ENCODE data around the gene KRTAP9-2. TPM values are rescaled to one million over a fixed set of nuclear protein-coding genes. Genes with fewer than 3 reads are reported as not detected.
"Not testable (repeated sequence)": the region's sequence is repeated elsewhere in the genome, so short reads cannot be mapped to it uniquely, and the experiment has no call there.

The KRTAP9-2 gene
- total RNA-seq, 1 donor from 2014 or later, result not detected

- DNase-seq (ENCODE audit: low spot score), result not testable (repeated sequence)
Observed at GRCh38 chr17:41232399-41233105, 6.1 kb downstream of the KRTAP9-2 start, which contains the start of gene KRTAP9-3. Gene KRTAP9-3 (plus strand): TSS chr17:41232449. CDS start chr17:41232502, 53 bp downstream.

- not testable (repeated sequence) for DNase-seq (ENCODE audit: low spot score)
Observed at GRCh38 chr17:41237116-41237515, 10.7 kb downstream of the KRTAP9-2 start.

DNA sequence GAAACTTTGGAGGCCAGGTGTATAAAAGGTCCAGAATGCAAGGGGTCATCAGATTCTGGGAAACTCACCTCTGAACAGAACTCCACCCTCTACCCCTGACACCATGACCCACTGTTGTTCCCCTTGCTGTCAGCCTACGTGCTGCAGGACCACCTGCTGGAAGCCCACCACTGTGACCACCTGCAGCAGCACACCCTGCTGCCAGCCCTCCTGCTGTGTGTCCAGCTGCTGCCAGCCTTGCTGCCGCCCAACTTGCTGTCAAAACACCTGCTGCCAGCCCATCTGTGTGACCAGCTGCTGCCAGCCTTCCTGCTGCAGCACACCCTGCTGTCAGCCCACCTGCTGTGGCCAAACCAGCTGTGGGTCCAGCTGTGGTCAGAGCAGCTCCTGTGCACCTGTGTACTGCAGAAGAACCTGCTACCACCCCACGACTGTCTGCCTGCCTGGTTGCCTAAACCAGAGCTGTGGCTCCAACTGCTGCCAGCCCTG, 11.5 kb downstream of the KRTAP9-2 start, which contains the start of gene KRTAP9-8:
Gene KRTAP9-8, plus strand, starts transcription at position 51 of the 489 bp plus-strand sequence. Its CDS starts 53 bp downstream, at position 104.
- not testable (repeated sequence) for DNase-seq (ENCODE audit: low spot score)

DNA sequence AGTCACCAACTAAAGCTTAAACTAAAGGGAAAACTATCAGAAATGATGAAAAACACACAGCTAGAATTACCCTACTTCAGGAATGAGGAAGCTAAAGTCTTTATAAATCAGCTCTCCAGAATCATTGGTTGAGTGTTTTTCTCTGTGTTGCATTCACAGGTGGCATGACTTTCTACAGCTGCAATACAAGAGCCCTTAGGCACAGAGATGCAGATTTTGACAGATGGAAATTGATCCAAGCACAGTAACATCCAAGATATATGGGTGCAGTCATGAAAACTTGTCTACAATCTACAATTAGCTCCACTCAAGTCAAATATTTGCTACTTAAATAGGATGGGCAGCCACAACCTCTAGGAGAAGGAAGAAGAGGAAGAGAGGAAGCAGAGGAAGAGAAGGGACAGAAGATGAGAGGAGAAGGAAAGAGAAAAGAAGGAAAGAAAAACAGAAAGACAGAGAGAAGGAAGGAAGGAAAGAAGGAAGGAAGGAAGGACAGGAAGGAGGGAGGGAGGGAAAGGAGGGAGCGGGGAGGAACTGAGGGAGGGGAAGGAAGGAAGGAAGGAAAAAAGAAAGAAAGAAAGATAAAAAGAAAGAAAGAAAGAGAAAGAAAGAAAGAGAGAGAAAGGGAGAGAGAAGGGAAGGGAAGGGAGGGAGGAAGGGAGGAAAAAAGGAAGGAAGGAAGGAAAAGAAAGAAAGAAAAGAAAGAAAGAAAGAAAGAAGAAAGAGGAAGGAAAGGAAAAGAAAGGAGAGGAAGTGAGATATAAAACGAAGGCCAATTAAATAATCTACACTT, 20.7 kb downstream of the KRTAP9-2 start:
- not testable (repeated sequence) for DNase-seq (ENCODE audit: low spot score)

GRCh38 chr17:41249637-41250240, 23.3 kb downstream of the KRTAP9-2 start, which contains the start of gene KRTAP9-4:
Gene KRTAP9-4 (plus strand): TSS chr17:41249687. CDS start chr17:41249721, 34 bp downstream.
- not testable (repeated sequence) for DNase-seq (ENCODE audit: low spot score)

GRCh38 chr17:41251261-41251660, 24.8 kb downstream of the KRTAP9-2 start:
- DNase-seq (ENCODE audit: low spot score), result no peak

GRCh38 chr17:41254861-41255260, 28.4 kb downstream of the KRTAP9-2 start:
- DNase-seq (ENCODE audit: low spot score), result no peak

- not testable (repeated sequence) for DNase-seq (ENCODE audit: low spot score)
Observed at GRCh38 chr17:41255381-41256290, 29.2 kb downstream of the KRTAP9-2 start, which contains the start of gene KRTAP9-9. Gene KRTAP9-9 (plus strand): TSS chr17:41255384.

DNA sequence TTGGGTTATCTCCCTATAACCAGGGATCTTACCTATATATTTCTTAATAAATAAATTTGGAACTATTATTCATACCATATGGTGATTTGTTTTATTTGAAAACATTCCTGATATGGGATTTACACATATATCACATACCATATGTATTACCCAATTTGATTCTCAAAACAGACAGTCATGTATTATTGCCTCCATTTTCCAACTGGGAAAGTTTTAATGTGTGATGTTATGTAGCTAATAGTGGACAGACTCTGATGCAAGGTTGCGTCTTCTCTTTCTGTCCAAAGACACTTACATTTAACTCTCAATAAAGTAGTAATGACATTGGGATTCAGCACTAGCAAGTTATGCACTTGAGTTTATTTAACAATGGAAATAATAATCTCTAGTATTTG, 29.8 kb downstream of the KRTAP9-2 start:
- no peak for DNase-seq (ENCODE audit: low spot score)

DNA sequence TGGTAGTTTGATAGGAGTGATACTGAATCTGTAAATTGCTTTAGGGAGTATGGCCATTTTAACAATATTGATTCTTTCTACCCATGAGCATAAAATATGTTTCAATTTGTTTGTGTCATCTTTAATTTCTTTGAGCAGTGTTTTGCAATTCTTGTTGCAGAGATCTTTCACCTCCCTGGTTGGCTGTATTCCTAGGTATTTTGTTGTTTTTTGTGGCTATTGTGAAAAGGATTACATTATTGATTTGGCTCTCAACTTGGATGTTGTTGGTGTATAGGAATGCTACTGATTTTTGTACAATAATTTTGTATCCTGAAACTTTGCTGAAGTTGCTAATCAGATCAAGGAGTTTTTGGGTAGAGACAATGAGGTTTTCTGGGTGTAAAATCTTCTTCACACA, 32.0 kb downstream of the KRTAP9-2 start:
- no peak for DNase-seq (ENCODE audit: low spot score)

- DNase-seq (ENCODE audit: low spot score), result no peak
Observed at GRCh38 chr17:41263212-41263611, 36.8 kb downstream of the KRTAP9-2 start.

DNA sequence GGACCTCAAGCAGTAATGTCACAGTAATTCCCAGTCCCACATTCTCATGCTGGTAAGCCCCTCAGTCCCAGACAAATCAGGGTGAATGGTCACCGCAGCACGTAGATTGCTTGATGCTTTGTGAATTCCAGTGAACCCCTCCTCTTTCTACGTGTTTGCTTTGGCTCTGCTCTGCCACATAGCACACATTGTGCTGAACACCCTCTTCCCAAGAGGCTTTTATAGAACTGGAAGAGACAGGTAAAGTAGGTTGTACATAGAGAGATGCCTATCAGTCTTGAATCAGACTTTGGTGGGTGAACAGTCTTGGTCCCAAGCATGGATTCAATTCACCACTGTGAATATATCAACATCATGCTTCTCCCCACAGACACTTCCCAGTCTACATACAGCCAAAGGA, 38.2 kb downstream of the KRTAP9-2 start:
- no peak for DNase-seq (ENCODE audit: low spot score)

DNA sequence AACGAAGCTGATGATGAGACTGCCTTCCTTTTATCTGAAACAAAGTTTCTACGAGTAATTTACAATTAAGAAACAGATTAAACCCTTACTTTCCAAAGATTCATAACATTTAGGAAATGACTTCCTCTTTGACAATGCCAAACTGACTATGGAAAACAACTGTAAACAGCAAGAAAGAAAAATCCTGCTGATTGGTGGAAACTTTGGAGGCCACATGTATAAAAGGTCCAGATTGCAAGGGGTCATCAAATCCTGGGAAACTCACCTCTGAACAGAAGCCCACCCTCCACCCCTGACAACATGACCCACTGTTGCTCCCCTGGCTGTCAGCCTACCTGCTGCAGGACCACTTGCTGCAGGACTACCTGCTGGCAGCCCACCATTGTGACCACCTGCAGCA, 38.6 kb downstream of the KRTAP9-2 start, which contains the start of gene KRTAP9-6:
Gene KRTAP9-6, plus strand, starts transcription at position 301 of the 400 bp plus-strand sequence. Its CDS starts 0 bp downstream, at position 301.
- DNase-seq (ENCODE audit: low spot score), result no peak

DNA sequence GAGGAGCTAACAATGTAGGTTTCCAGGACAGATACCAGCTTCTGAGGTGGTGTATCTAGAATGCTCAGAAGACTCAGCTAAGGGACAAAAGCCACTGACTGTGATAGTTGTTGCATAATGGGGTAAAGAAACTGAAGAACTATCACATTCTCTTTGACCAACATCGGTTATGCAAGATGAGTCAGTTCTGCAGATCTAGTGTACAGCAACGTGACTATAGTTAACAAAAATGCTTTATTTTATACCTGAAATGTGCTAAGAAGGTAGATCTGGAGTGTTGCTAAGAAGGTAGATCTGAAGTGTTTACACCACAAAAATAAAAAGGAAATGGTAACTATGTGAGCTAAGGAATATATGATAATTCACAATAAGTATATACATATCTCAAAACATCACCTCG, 41.3 kb downstream of the KRTAP9-2 start:
- no peak for DNase-seq (ENCODE audit: low spot score)

- DNase-seq (ENCODE audit: low spot score), result not testable (repeated sequence)
Observed at GRCh38 chr17:41271323-41271722, 44.9 kb downstream of the KRTAP9-2 start.

DNA sequence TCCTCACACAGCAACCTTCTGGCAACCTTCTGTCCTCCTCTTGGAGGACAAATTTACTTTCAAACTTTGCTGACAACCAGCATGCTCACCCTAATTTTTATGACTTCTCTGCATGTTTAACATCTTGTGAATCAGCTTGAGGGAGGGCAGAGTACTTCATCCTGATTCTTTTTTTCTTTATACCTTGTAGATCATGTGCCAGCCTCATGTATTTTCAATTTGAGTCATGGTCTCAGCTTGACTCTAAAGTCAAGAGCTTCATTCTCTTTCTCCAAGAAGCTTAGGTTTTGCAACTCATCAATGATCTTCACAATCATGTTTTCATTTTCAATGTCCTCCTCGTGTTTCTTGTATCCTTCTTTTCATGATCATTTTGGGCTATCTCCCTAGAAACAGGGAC, 45.4 kb downstream of the KRTAP9-2 start:
- no peak for DNase-seq (ENCODE audit: low spot score)

- not testable (repeated sequence) for DNase-seq (ENCODE audit: low spot score)
Observed at GRCh38 chr17:41275648-41276190, 49.3 kb downstream of the KRTAP9-2 start, which contains the start of gene KRTAP9-7. Gene KRTAP9-7 (plus strand): TSS chr17:41275698. CDS start chr17:41275698, 0 bp downstream.
